ENCODE measurements around the gene DNAH8.

The DNAH8 gene

DNA sequence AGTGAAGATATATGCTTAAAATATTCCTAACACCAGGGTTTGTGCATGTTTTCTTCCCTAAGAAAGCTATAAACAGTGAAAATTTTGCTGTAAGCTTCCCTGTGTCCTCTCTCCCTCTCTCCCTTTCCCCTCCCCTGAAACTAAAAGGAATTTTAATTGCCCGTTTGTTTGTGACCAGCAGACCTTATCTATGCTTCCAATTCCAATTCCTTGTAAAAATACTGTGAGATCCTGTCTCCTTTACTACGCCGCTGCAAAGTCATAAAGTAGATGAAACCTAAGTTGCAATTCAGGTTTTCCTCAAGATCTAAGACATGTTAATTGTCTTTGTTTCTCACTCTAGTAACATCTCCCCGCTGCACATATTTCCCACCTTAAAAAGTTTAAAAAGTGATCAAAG, 82.3 kb downstream of the DNAH8 start:
- DNase-seq, result no peak

DNA sequence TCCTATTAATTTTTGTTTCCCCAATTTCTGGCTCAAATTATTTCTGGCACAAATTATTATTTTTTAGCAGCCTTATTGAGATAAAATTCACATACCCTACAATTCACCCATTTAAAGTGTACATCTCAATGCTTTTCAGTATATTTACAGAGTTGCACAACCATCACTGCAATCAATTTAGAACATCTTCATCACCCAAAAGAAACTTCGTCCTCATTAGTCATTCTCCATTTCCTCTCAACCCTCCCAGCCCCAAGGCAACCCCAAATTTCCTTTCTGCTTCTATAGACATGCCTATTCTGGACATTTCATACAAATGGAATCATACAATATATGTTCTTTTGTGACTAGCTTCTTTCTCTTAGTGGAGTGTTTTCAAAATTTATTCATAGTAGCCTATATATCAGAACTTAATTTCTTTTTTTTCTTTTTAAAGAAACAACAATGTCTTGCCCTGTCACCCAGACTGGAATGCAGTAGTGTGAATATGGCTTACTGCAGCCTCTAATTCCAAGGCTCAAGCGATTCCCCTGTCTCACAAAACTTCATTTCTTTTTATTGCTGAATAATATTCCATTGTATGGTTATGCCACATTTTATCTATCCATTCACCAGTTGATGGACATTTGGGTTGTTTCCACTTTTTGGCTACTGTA, 84.5 kb downstream of the DNAH8 start:
- DNase-seq, result no peak

DNA sequence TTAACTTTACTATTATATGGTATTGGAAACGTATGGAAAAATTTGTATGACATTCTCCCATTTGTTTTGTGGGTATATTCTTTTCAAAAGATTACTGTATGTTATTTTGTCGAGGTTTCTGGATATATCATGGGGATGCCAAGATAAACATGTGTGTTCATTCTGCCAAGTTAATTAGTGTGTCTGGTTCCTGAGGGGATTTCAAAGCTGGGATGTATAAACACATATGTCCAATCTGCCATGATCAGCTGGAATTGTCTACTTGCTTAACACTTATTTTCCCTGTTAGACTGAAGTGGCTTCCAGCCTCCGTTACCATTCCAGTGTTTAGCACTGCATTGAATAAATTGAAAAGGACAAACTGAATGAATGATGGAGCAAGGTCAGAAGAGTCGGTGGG, 86.2 kb downstream of the DNAH8 start:
- DNase-seq, result no peak

DNA sequence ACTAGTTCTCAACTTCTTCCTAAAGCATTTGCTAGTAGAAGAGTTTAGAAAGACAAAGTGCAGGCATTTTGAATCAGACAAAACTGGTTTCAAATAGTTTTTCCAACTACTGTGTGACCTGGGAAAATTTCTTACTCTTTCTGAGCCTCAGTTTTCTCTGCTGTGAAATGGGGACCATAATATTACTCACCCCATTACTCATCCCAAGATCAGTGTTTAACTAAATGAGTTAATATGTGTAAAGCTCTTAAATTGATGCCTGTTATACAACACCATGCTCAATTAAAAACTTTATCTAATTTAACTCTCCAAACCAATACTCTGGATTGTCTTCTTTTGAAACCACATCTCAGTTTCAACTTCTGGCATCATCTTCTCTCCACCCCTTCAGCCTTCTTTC, 87.4 kb downstream of the DNAH8 start:
- no peak for DNase-seq

DNA sequence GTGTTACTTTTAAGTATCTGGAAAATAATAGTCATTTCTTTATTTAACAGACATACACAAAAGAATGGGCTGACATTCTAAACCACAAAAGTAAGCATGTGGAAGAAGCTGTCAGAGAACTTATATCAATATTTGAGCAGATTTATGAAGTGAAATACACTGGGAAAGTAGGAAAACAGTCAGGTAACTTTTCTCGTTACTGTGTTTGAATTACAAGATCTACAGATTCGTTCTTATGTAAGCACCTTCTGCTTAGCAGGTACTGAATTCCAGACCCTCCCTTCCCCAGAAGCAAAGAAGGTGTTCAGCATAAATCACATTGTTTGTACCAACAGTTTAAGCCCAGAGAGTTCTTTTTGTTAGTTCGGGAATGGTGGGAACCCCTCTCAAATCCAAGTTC, 88.0 kb downstream of the DNAH8 start:
- no peak for DNase-seq

DNA sequence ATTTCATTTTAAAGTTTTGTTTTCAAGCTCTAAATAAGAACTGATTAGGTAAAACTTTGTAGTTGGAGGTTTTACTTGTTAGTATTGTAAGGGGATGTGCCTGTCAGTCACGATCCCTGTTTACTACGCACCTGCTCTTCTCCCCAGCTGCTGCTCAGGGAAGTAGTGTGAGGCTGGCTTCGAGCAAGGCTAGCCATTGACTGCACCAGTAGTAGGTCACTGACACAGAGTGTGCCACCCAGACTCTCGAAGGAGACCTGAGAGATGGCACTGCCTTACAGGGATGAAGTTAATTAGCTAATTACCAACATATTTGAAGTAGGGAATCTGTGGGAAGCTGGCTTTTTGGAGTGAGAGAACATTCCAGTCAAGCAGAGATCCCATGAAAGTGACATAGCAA, 89.2 kb downstream of the DNAH8 start:
- DNase-seq, result no peak

DNA sequence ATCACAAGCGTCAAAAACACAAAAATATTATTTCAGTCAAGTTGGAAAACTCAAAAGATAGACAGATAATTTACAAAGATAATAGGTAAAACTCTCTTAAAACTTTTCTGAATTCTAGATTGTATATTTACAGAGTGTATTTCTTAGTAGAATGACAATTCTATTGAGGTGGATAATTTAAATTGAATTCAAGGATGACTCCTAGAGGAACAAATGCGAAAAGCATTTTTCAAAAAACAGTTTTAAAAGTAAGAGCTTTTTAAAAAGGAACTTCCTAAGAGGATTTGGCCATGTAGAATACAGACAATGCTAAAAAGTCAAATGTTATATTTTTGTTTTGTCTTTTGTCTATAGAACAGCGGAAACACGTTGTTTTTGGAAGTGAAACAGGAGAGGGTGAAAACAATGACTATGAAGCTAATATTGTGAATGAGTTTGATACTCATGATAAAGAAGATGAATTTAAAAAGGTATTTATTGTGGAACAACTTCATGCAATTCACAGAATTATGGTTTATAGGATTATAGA, 90.1 kb downstream of the DNAH8 start:
- DNase-seq, result no peak

DNA sequence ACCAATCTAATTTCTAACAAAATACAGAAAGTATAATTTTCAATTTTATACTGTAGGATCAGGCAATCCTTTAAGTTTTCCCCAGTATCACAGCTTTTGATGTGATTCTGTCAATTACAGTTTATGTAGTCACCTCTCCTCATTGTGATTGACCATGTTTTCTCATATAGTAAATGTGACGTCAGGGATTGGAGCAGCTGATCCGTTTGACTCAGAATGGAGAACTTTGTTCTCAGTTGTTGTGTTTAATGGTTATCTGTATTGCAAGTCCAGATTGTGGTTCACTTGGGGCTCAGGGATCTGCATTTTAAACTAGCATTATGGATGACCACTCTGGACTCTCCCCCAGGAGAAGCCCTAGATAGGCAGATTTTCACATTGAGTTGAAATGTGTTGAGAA, 90.6 kb downstream of the DNAH8 start:
- DNase-seq, result no peak

DNA sequence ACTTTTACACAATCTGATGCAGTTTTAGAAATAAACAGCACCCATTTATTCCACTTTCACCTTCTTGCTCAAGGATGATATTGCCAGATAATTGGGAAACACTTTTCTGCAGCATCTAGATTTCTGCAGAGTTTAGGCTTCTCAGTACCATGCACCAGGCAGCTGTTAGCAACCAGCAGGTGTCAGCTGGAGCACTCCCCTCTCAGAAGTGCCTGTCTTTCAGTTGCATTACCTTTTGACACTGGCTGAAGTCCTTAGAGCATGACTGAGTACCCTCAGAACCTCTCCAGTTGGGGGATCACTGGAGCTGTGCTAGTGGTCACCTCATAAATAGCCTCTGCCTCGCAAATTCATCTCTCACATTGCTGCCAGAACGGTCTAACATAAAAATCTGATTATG, 91.2 kb downstream of the DNAH8 start:
- no peak for DNase-seq

DNA sequence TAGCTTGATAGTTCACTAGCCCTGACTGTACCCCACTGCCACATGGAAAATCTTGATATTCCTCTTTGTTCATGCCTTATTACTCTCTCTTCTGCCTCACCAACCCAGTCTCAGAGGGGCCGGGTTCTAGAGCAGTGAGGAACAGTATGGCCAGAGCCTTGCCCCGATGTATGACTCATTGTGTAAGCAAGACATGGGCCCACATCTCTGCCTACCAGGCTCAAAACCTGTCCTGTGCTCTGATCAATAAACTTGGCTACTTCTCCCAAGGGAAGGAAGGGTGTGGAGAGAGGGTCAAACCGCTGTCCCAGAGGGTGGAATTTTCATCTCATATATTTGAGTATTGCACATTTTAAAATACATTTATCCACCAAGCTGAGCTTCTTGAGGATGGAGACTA, 91.7 kb downstream of the DNAH8 start:
- DNase-seq, result no peak

DNA sequence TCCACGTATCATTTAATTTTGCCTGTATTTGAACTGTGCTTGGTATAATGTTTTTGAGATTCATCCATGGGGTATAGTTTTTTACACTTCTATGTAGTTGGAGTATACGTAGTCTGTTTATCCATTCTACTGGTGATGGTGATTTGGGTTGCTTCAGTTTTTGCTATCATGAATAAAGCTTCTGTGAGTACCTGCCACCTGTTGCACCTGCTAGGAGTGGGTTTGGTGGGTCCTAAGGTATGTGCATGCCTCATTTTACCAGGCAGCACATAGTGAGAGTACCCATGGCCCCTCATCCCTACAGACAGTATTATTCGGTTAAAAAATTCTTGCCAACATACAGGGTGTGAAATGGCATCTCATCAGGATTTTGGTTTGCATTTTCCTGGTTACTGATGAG, 92.9 kb downstream of the DNAH8 start:
- no peak for DNase-seq

DNA sequence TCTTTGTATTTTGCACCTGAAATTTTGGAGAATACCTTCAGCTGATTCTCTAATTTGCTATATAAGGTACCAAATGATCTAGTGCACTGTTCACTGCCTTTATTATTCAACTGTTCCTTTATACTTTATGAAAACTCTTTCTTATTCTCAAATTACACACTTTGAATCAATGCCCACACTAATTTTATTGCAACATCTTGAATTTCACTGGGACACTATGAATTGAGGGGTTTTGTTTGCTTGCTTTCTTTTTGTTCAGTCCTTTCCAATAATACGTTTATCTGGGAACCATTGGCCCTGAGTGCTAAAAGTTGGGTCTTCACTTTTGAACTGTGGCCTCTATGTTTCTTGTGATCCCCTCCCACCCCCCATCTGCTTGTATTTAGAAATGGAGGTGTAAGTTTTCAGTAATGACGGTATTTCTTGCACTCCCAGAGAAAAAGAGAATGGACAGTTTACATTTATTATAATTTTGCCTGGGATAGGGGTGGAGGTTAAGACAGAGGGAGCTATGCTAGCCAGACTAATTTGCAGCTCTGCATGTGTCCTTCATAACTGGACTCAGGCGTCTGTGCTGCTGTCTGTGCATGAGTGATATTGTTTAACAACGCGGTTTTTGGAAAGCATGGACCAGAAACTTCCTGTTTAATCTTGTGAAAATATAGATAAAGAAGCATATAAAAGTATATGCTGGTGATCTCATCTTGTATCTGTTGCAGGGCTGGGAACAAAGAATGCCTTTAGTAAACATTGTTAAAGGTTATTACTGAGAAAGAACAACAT, 98.1 kb downstream of the DNAH8 start:
- no peak for DNase-seq

DNA sequence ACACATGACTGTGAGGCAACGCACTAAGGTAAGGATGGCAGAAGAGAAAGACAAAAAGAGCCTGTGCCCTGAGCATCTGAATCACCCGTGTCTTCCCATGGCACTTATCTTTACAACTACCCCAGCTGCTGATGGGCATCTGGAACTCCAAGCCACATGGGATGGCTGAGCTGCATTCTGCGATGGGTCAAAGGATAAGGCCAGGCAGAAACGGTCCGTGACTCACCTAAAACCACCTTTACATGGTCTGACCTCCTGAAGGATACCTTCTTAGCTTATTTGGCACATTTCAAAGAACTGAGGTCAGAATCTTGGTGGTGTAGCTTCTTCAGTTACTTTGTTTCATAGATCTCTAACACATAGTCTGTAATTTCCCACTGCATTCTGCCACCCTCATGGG, 99.7 kb downstream of the DNAH8 start:
- no peak for DNase-seq

DNA sequence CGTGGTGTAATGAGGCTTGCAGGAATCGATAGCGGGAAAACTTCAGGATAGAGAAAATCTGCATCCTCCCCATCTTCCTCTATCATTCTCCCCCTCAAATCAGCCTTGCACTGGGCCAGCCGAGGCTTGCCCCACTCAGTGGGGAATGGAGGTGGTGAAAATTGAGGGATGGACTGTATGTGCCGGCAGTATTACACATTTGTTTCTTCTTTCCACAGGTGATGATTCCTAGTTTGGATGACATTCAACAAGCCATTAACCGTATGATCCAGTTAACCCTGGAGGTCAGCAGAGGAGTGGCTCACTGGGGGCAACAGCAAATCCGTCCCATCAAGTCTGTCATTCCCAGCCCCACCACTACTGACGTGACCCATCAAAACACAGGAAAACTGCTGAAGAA, 100.1 kb downstream of the DNAH8 start:
- no peak for DNase-seq

DNA sequence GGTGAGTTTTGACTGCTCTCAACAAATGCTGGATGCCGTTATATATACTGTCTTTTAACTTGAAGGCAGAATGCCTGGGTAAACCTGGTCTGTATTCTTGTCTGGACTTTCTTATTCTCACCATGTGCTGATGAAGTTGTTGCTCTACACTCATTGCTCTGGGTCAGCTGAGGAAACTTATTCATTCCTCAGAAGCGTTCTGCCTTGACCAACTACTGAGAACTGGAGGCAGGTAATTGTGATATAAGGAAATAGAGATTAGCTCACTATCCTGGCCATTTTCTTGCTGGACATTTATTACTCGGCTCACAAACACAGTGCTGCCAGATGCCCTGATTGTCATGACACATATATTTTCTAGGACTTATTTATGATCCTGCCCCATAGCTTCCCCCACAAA, 103.6 kb downstream of the DNAH8 start:
- DNase-seq, result no peak

DNA sequence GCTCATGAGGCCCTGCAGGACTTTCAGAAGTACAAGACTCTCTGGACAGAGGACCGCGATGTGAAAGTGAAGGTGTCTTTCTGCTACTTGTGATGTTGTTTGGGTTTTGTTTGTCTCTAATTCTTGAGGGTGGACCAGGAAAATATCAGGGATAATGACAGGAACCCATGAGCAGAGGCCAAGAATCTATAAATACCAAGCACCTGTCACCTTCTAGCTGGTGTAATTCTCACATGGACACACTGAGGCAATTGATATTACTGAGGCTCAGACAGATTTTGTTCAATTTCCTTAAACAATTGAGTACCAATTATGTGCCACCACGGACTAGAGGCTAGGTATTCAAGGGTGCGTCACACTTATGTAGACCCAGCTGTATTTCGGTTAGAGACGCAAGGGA, 107.9 kb downstream of the DNAH8 start:
- DNase-seq, result no peak

DNA sequence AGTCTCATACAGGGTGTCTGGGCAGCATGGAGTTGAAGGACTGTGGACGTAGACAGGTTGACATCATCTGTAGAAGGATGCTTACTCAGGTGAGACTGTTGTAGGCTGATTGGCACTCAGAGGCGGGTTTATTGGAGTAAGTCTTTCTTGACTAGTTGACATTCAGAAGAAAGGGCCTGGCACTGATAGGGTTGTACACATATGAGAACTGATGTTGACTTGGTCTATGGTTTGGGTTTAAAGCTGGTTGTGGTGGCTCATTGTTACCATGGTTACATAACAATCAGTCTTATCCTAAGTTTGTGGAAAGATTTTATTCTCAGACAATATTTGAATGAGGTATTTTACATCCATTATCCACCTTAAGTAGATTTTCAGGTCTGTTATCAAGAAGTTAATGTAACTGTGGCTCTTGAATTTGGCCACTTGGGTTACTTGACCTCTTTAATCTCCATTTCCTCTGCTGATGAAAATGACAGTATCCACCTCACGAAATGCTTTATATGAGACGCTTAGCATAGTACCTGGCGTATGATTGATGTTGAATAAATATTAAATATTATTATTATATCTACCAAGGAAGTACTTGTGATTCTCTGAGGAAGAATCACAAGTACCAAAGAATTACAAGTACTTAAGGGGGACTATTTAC, 109.3 kb downstream of the DNAH8 start:
- no peak for DNase-seq

DNA sequence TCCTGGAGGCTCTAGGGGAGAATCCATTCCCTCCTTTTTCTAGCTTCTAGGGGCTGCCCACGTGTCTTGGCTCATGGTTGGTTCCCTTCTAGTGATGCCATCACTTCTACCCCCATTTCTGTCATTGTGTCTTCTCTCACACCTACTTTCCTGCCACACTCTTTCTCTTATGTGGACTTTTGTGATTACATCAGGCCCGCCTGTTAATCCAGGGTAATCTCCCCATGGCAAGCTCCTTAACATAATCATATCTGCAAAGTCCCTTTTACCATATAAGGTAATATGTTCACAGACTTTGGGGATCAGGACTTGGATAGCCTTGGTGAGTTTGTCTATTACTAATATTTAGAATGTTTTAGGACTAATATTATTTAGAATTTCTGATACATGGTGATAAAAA, 111.9 kb downstream of the DNAH8 start:
- no peak for DNase-seq

DNA sequence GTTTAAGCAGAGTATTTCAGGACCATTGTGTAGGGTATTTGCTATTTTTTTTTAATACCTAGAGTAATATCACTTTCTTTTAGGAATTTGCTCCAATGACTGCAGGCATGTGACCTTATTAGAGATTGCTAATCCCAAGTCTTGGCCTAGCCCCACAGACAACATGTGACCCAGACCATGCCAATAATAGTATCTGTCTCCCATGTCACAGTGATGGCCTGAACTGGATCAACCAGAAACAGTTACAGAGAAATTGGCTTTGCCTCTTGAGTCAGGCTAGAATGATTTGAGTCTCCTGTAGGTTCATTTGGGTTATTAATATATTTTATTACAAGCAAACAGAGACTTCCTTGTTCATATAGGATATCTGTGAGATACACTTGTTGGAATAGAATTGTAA, 116.8 kb downstream of the DNAH8 start:
- DNase-seq, result no peak

DNA sequence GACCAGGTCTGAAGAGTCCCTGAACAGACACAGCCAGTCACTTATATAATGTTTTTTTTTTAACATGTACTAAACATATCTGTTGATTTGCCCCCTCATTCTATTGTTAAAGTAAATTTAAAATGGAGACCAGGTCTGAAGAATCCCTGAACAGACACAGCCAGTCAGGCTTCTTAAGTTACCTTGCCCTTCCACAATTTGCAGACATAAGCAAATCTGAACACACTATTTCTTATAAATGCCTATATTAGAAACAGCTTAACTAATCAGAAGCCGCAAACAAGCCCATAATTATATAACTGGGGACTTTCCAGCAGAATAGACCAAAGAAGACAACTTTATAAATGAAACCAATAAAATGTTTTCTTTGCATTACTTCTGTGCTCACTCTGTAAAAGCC, 118.2 kb downstream of the DNAH8 start:
- no peak for DNase-seq

DNA sequence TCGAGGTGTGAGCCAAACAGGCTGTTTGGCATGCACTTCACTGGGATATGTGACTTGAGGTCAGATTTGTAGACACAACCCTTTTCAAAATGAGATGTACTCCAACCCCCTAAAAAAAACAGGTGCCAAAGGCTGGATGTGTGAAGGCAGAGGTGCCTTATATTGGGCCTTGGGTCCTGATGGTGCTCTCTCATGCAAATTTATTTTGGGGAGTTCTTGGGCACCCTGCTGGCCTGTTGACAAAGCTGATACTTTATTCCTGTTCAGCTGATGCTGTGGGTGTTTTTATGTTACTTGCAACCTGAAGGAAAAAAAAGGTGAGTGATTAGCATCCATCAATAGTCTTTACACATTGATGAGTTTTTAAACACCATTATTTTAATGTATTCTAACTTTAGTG, 121.5 kb downstream of the DNAH8 start:
- DNase-seq, result no peak

DNA sequence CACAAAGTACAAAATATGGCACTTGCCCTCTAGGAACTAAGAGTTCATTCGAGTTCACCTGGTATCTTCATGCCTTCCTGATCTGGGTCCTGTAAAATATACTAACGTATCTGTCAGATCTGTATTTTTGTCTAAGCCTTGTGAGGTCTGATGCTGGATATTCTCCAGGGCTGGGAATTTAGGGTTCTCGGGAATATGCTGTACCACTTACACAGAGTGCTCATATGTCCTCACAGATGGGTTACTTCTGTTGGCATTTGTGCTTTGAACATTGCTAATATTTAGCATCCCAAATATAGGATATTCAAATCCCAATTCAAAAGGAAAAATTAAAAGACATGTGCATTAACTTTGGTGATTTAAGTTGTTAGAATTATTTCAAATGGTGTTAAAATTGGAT, 122.0 kb downstream of the DNAH8 start:
- no peak for DNase-seq

DNA sequence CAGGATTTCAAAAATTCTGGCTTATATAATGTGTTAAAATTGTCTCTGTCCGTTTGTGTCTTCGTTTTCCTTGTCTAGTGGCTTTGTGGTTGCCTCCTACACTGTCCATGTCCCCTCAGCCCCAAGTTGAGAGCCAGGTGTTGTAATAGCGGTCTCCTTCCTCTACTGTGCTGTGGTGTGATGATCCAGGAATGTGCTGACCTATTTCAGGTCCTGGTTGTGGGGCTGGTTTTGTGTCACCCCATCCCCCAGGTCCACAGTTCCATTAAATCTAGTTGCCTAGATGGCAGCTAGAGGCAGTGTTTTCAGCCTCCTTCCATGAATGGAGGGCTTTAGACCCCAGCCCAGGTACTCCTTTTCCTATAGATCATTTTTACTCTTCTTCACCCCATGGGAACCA, 128.7 kb downstream of the DNAH8 start:
- no peak for DNase-seq

DNA sequence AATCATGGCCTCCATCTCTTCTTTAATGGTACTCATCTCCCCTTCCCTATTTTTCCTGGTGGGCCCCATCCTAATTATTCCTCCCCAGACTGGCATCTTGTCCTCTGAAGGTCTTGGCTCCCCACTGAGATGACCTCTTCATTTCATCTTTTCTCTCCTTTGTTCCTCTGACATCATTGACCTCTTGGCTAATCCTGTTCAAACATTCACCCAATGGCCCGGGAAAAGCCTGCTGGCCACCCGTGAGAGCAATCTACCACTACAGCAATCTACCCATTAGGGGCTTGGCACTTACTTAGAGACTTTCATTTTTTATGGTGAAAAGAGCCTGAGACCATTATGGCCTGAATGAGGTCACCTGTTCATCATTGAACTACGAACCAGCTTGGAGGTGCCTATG, 130.8 kb downstream of the DNAH8 start:
- no peak for DNase-seq
